ENCODE measurements around the gene CHURC1.

CHURC1 gene

GRCh38 chr14:64919215-64919614 is 5.0 kb downstream of the CHURC1 start:
- TF ChIP-seq CTCF (IDR thresholded peaks at IDR 0.05; ENCODE audit: low read depth, low read length, missing control alignments) = no peak
- H3K4me3 ChIP-seq (ENCODE audit: low read depth, low read length) = no peak overlapping the region
- no peak for DNase-seq (ENCODE audit: low read depth)

- no peak for DNase-seq (ENCODE audit: low read depth)
- H3K4me3 ChIP-seq (ENCODE audit: low read depth, low read length) = no peak overlapping the region
- no peak for TF ChIP-seq CTCF (IDR thresholded peaks at IDR 0.05; ENCODE audit: low read depth, low read length, missing control alignments)
Observed at GRCh38 chr14:64919618-64920017, 5.4 kb downstream of the CHURC1 start.

DNA sequence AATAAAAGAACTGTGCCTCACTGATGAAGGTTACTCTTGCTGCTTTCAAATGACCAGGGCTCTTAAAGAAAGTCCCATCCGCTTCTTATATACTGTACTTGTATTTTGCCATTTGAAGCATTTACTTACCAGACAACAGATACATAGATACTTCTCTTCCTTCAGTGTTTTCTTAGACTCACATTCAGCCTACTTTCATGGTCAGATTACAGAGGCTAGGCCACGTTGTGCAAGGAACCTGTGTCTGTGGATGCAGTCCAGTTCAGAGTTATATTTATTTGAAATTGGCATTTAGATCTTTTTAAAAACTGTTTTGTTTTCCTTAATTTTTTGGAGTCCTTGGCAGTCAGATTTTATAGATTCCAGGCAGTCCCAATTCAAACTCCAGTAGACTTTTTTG is 6.2 kb downstream of the CHURC1 start:
- no peak for TF ChIP-seq CTCF (IDR thresholded peaks at IDR 0.05; ENCODE audit: low read depth, low read length, missing control alignments)
- H3K4me3 ChIP-seq (ENCODE audit: low read depth, low read length) = no peak overlapping the region
- DNase-seq (ENCODE audit: low read depth) = no peak

GRCh38 chr14:64923015-64923414 is 8.8 kb downstream of the CHURC1 start:
- no peak for TF ChIP-seq CTCF (IDR thresholded peaks at IDR 0.05; ENCODE audit: low read depth, low read length, missing control alignments)
- DNase-seq (ENCODE audit: low read depth) = no peak
- no peak overlapping the region for H3K4me3 ChIP-seq (ENCODE audit: low read depth, low read length)

- no peak overlapping the region for H3K4me3 ChIP-seq (ENCODE audit: low read depth, low read length)
- DNase-seq (ENCODE audit: low read depth) = no peak
- no peak for TF ChIP-seq CTCF (IDR thresholded peaks at IDR 0.05; ENCODE audit: low read depth, low read length, missing control alignments)
Observed at GRCh38 chr14:64926398-64926995, 12.2 kb downstream of the CHURC1 start.

DNA sequence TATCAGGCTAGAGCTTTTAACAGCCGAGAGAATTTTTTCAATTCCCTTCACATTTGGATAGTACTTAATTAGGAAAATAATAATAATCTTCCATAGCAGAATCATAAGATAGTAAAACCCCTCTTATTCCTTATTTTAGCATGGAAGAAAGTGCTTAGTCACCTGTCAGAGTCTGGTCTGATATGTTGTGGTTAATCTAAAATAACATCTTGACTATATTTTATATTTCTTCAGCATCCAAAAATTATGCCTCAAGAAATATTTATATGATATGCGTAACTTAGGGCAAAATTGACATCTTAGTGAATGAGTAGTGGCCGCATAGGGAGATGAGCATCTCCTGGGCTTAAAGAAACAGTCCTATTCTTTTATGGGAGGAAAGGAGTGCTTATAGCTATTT is 12.8 kb downstream of the CHURC1 start:
- no peak overlapping the region for H3K4me3 ChIP-seq (ENCODE audit: low read depth, low read length)
- no peak for DNase-seq (ENCODE audit: low read depth)
- no peak for TF ChIP-seq CTCF (IDR thresholded peaks at IDR 0.05; ENCODE audit: low read depth, low read length, missing control alignments)

DNA sequence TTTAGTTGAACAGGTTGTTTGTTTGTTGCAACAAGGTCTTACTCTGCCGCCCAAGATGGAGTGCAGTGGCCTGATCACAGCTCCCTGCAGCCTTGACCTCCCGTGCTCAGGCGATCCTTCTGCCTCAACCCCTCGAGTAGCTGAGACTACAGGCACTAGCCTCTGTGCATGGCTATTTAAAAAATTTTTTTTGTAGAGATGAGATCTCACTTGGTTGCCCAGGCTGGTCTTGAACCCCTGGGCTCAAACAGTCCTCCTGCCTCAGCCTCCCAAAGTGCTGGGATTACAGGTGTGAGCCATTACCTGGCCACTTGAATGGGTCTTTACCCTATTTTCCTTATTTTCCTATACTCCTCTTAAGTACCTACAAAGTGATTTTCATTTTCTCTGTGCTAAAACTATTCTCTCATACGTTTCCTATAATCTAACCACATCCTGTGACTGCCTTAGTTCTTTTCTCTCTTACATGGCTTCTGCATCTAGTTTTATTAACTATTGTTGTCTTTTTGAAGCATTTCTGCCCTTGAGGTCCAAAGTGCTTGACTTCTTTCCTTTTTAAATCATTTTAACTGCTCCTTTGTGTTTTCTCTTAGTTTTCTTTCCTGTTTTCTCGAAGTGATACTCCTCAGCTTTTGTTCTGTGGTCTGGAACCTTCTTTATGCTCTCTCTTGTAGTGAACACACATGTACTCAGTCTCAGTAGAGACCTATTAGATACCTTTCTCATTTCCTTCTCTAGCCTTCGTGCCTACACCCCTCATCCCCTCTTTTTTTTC is 14.2 kb downstream of the CHURC1 start:
- DNase-seq (ENCODE audit: low read depth) = no peak
- TF ChIP-seq CTCF (IDR thresholded peaks at IDR 0.05; ENCODE audit: low read depth, low read length, missing control alignments) = no peak
- no peak overlapping the region for H3K4me3 ChIP-seq (ENCODE audit: low read depth, low read length)
